ENCODE measurements around the gene KIAA0825. TPM values are rescaled to one million over a fixed set of nuclear protein-coding genes. Genes with fewer than 3 reads are reported as not detected.
"Not testable (repeated sequence)": the region's sequence is repeated elsewhere in the genome, so short reads cannot be mapped to it uniquely, and the experiment has no call there.

Gene KIAA0825
- total RNA-seq, 2 experiments from 2014 or later: 0.19 to 0.32 TPM

- CTCF ChIA-PET (ENCODE audit: unreplicated experiment): no interaction called here
- DNase-seq (ENCODE audit: low spot score): no peak
- POLR2A ChIA-PET: interaction anchor here (0.7 kb wide), 1 partner anchor 9 kb away, joined by 3 read pairs; no protein-coding TSS in a partner anchor
These were observed 445.3 kb downstream of the KIAA0825 start for GRCh38 chr5:94173100-94173499.

GRCh38 chr5:94171070-94171469 is 447.3 kb downstream of the KIAA0825 start:
- H3K36me3 ChIP-seq (ENCODE audit: insufficient read depth, low read length); H3K4me2 ChIP-seq (ENCODE audit: low read length); H2AFZ ChIP-seq (ENCODE audit: low read length); H3K4me3 ChIP-seq (ENCODE audit: low read depth, low read length, poor library complexity, severe bottlenecking); H3K4me1 ChIP-seq (ENCODE audit: insufficient read depth, low read length, poor library complexity, severe bottlenecking); H3K27ac ChIP-seq (ENCODE audit: low read depth, low read length, poor library complexity, severe bottlenecking); DNase-seq (ENCODE audit: low spot score); CTCF ChIA-PET (ENCODE audit: unreplicated experiment); intact Hi-C loops (cut with micrococcal nuclease; ENCODE audit: unreplicated experiment); H3K9me3 ChIP-seq (ENCODE audit: low read length); H3K9me2 ChIP-seq (ENCODE audit: insufficient read depth, low read length); BruUV-seq (replicated peaks); H3K79me2 ChIP-seq (ENCODE audit: insufficient read depth, low read depth, low read length); H4K20me1 ChIP-seq (ENCODE audit: insufficient read depth, low read length): not testable (repeated sequence)
- POLR2A ChIA-PET: interaction anchor here (2.0 kb wide), 1 partner anchor 10 kb away, joined by 4 read pairs; no protein-coding TSS in a partner anchor

More at GRCh38 chr5:94173100-94173499, 445.3 kb downstream of the KIAA0825 start:
- Histone ChIP-seq H3K79me2 (ENCODE audit: insufficient read depth, low read depth, low read length) (no peaks in the 10 kb centered on the region), H2AFZ (ENCODE audit: low read length) (no peak overlapping the region), H3K4me3 (ENCODE audit: low read depth, low read length, poor library complexity, severe bottlenecking) (no peak overlapping the region), H3K27ac (ENCODE audit: low read depth, low read length, poor library complexity, severe bottlenecking) (no peak overlapping the region), H3K36me3 (ENCODE audit: insufficient read depth, low read length) (no peaks in the 10 kb centered on the region), H3K9me2 (ENCODE audit: insufficient read depth, low read length) (no peaks in the 10 kb centered on the region), H3K4me2 (ENCODE audit: low read length) (no peak overlapping the region), H4K20me1 (ENCODE audit: insufficient read depth, low read length) (no peaks in the 10 kb centered on the region), H3K4me1 (ENCODE audit: insufficient read depth, low read length, poor library complexity, severe bottlenecking) (no peaks in the 10 kb centered on the region), H3K9me3 (ENCODE audit: low read length) (no peaks in the 10 kb centered on the region)
- intact Hi-C loops (cut with micrococcal nuclease; ENCODE audit: unreplicated experiment): no loop called here
- no TSS peak for BruUV-seq (replicated peaks)
- no peak for TF ChIP-seq CTCF (conservative IDR thresholded peaks at IDR 0.05; ENCODE audit: low read length)
- TF ChIP-seq EZH2phosphoT487 (IDR thresholded peaks at IDR 0.05; ENCODE audit: borderline replicate concordance, low read depth, low read length): no peak

GRCh38 chr5:94170158-94170557 is 448.2 kb downstream of the KIAA0825 start:
- BruUV-seq (replicated peaks); CTCF ChIA-PET (ENCODE audit: unreplicated experiment); H2AFZ ChIP-seq (ENCODE audit: low read length): not testable (repeated sequence)

GRCh38 chr5:94168151-94168550 is 450.3 kb downstream of the KIAA0825 start:
- no peak overlapping the region for H2AFZ ChIP-seq (ENCODE audit: low read length)
- H3K27ac ChIP-seq (ENCODE audit: low read depth, low read length, poor library complexity, severe bottlenecking): no peak overlapping the region
- no peak overlapping the region for H3K4me3 ChIP-seq (ENCODE audit: low read depth, low read length, poor library complexity, severe bottlenecking)
- H3K9me2 ChIP-seq (ENCODE audit: insufficient read depth, low read length): no peaks in the 10 kb centered on the region
- ChIA-PET CTCF (ENCODE audit: unreplicated experiment) (no interaction called here), POLR2A (no interaction called here)
- BruUV-seq (replicated peaks): no TSS peak
- no peak overlapping the region for H3K4me2 ChIP-seq (ENCODE audit: low read length)
- no peaks in the 10 kb centered on the region for H3K9me3 ChIP-seq (ENCODE audit: low read length)
- no peak for DNase-seq (ENCODE audit: low spot score)
- intact Hi-C loops (cut with micrococcal nuclease; ENCODE audit: unreplicated experiment): no loop called here
- no peaks in the 10 kb centered on the region for H3K36me3 ChIP-seq (ENCODE audit: insufficient read depth, low read length)
- H3K79me2 ChIP-seq (ENCODE audit: insufficient read depth, low read depth, low read length): no peaks in the 10 kb centered on the region
- TF ChIP-seq CTCF (conservative IDR thresholded peaks at IDR 0.05; ENCODE audit: low read length) (no peak), EZH2phosphoT487 (IDR thresholded peaks at IDR 0.05; ENCODE audit: borderline replicate concordance, low read depth, low read length) (no peak)
- no peaks in the 10 kb centered on the region for H3K4me1 ChIP-seq (ENCODE audit: insufficient read depth, low read length, poor library complexity, severe bottlenecking)
- no peaks in the 10 kb centered on the region for H4K20me1 ChIP-seq (ENCODE audit: insufficient read depth, low read length)

More at GRCh38 chr5:94170158-94170557, 448.2 kb downstream of the KIAA0825 start:
- H3K4me1 ChIP-seq (ENCODE audit: insufficient read depth, low read length, poor library complexity, severe bottlenecking); H3K4me3 ChIP-seq (ENCODE audit: low read depth, low read length, poor library complexity, severe bottlenecking); H3K4me2 ChIP-seq (ENCODE audit: low read length); H4K20me1 ChIP-seq (ENCODE audit: insufficient read depth, low read length); H3K27ac ChIP-seq (ENCODE audit: low read depth, low read length, poor library complexity, severe bottlenecking); H3K36me3 ChIP-seq (ENCODE audit: insufficient read depth, low read length); H3K9me2 ChIP-seq (ENCODE audit: insufficient read depth, low read length); H3K79me2 ChIP-seq (ENCODE audit: insufficient read depth, low read depth, low read length); H3K9me3 ChIP-seq (ENCODE audit: low read length); DNase-seq (ENCODE audit: low spot score); intact Hi-C loops (cut with micrococcal nuclease; ENCODE audit: unreplicated experiment): not testable (repeated sequence)
- POLR2A ChIA-PET: interaction anchor here (2.0 kb wide), 1 partner anchor 11 kb away, joined by 4 read pairs; no protein-coding TSS in a partner anchor
